ENCODE results near the gene PRR15.

DNA sequence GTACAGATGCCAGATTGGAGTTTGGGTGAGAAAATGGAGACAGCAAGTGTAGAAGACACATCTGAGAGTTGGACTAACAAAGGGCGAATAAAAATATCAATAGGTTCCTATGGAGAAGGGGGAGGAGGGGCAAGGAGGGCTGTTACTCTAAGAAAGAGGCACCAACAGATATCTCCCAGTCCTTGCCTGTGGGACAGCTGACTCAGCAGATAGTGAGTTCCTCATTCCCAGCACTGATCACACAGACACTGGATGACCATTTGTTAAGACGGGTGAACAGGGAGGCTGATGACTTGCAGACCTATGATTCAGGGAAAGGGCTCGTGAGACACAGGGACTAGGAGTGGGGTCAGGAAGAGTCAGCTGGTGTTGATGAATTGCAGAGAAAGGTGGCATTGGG is 5.7 kb upstream of the PRR15 start:
- TF ChIP-seq, protein P1, sequence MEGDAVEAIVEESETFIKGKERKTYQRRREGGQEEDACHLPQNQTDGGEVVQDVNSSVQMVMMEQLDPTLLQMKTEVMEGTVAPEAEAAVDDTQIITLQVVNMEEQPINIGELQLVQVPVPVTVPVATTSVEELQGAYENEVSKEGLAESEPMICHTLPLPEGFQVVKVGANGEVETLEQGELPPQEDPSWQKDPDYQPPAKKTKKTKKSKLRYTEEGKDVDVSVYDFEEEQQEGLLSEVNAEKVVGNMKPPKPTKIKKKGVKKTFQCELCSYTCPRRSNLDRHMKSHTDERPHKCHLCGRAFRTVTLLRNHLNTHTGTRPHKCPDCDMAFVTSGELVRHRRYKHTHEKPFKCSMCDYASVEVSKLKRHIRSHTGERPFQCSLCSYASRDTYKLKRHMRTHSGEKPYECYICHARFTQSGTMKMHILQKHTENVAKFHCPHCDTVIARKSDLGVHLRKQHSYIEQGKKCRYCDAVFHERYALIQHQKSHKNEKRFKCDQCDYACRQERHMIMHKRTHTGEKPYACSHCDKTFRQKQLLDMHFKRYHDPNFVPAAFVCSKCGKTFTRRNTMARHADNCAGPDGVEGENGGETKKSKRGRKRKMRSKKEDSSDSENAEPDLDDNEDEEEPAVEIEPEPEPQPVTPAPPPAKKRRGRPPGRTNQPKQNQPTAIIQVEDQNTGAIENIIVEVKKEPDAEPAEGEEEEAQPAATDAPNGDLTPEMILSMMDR (IDR thresholded peaks at IDR 0.05) = no peak
- TF ChIP-seq POLR2A (IDR thresholded peaks at IDR 0.05) = no peak
